Measurements from ENCODE around the gene TMEM72. TPM values are rescaled to one million over a fixed set of nuclear protein-coding genes. Genes with fewer than 3 reads are reported as not detected.

TMEM72 gene
- total RNA-seq, 1 experiment from 2014 or later = not detected

DNA sequence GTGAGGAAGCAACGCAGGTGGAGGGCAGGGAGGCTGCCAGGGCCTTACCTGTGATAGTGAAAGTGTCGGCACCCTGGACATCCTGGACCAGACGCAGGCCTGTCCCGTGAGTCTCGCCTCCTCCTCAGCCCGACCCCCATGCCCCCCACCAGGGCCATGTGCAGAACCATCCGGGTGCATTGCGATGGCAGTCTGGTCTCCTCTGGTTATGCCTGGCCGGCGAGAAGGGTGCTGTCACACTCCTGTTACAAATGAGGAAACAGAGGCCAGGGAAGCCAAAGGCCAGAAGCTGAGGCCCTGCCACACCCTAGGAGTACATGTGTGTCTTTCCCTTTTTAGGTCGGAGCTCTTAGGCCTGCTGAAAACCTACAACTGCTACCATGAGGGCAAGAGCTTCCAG lies 60.3 kb downstream of the TMEM72 start:
- Histone ChIP-seq H2AFZ (ENCODE audit: low read length) (no peak overlapping the region), H3K9ac (ENCODE audit: extremely low read depth, insufficient read length, low read length) (no peak overlapping the region), H3K27ac (ENCODE audit: insufficient read length, low read depth, low read length) (no peak overlapping the region), H2BK5ac (ENCODE audit: insufficient read length, low read length) (no peak overlapping the region), H2BK120ac (ENCODE audit: low read depth, low read length, poor library complexity, severe bottlenecking) (no peak overlapping the region), H2BK12ac (ENCODE audit: insufficient read length, low read depth, low read length) (no peak overlapping the region), H3K4ac (ENCODE audit: low read depth, low read length) (no peak overlapping the region), H4K8ac (replicated peaks; ENCODE audit: insufficient read length, low read depth, low read length) (no peak overlapping the region), H3K27me3 (ENCODE audit: insufficient read depth, low read length) (no peaks in the 10 kb centered on the region), H4K5ac (ENCODE audit: insufficient read length, low read depth, low read length) (no peak overlapping the region), H3K23ac (ENCODE audit: insufficient read length, low read depth, low read length) (no peak overlapping the region), H4K91ac (ENCODE audit: insufficient read length, low read depth, low read length) (no peak overlapping the region), H3T11ph (ENCODE audit: low read length) (no peak overlapping the region), H3K23me2 (ENCODE audit: insufficient read length, low read depth, low read length, poor library complexity, severe bottlenecking) (peaks cover 4% of the 10 kb centered on the region), H2AK5ac (ENCODE audit: insufficient read length, low read length) (no peak overlapping the region), H4K20me1 (ENCODE audit: control insufficient read depth, insufficient read depth, insufficient read length) (no peaks in the 10 kb centered on the region), H3K18ac (ENCODE audit: insufficient read length, low read depth, low read length) (no peak overlapping the region), H3K79me2 (ENCODE audit: insufficient read depth, low read length) (no peaks in the 10 kb centered on the region), H2BK20ac (ENCODE audit: low read depth, low read length, poor library complexity, severe bottlenecking) (no peak overlapping the region), H3K9me3 (ENCODE audit: control insufficient read depth, low read depth, low read length) (no peaks in the 10 kb centered on the region), H2BK15ac (ENCODE audit: low read depth, low read length) (no peak overlapping the region), H3K4me2 (ENCODE audit: insufficient read depth, insufficient read length, low read length) (no peak overlapping the region), H3K56ac (ENCODE audit: insufficient read length, low read depth, low read length) (no peak overlapping the region), H3K79me1 (ENCODE audit: insufficient read depth, low read depth, low read length, poor library complexity, severe bottlenecking) (no peaks in the 10 kb centered on the region), H3K14ac (ENCODE audit: insufficient read depth, low read length) (no peak overlapping the region), H3K4me1 (ENCODE audit: insufficient read depth, low read length) (peaks cover 10% of the 10 kb centered on the region)
- no CpG with 5 or more reads among the region's 11 CpGs for WGBS (ENCODE audit: extremely low coverage, insufficient read length, low lambda C conversion rate)
- no peaks in the 10 kb centered on the region for H3K27me3 Mint-ChIP-seq (ENCODE audit: low read depth)
- H3K27ac Mint-ChIP-seq = no peak overlapping the region
- H3K4me1 Mint-ChIP-seq = peaks cover 39 to 40% of the 10 kb centered on the region in 2 experiments
- no peak for DNase-seq
- TF ChIP-seq, protein P1, sequence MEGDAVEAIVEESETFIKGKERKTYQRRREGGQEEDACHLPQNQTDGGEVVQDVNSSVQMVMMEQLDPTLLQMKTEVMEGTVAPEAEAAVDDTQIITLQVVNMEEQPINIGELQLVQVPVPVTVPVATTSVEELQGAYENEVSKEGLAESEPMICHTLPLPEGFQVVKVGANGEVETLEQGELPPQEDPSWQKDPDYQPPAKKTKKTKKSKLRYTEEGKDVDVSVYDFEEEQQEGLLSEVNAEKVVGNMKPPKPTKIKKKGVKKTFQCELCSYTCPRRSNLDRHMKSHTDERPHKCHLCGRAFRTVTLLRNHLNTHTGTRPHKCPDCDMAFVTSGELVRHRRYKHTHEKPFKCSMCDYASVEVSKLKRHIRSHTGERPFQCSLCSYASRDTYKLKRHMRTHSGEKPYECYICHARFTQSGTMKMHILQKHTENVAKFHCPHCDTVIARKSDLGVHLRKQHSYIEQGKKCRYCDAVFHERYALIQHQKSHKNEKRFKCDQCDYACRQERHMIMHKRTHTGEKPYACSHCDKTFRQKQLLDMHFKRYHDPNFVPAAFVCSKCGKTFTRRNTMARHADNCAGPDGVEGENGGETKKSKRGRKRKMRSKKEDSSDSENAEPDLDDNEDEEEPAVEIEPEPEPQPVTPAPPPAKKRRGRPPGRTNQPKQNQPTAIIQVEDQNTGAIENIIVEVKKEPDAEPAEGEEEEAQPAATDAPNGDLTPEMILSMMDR (conservative IDR thresholded peaks at IDR 0.05) = no peak
- H3K36me3 Mint-ChIP-seq (ENCODE audit: insufficient read depth in 1 of 3, low read depth in 3 of 3) = peaks cover 5 to 27% (median 13%) of the 10 kb centered on the region in 3 experiments; a peak in 5 of 7 replicates
- H3K4me3 Mint-ChIP-seq = no peak overlapping the region
- no peaks in the 10 kb centered on the region; a peak in 1 of 5 replicates for H3K9me3 Mint-ChIP-seq

Data from H9 (cell line).